HG02759 (cell line): ENCODE results near the gene KCNIP1.

Experiments used
- ATAC-seq: cut with Tn5 transposase; IDR thresholded peaks from one replicate; pipeline ENCODE4 v1.9.1; 2021; ENCODE audit warnings: mild to moderate bottlenecking, moderate library complexity; ENCODE audit not compliant: unreplicated experiment

The KCNIP1 gene

DNA sequence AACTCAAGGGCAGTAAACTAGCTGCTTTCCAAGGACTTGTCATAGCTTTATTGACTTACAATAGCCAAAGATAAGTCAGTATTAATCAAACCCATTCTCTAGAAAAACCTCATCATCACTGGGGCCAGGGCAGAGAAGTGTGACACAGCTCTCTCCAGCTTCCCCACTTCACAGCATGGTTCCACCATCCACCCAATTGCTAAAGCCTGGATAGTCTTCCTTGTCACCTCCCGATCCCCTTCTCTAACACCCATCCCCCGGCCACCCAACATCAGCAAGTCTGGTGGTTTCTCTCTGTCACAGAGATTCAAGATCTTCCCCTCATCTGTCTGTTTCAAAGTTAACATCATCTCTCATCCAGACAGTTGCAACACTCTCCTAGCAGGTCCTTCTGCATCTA is 191.1 kb downstream of the KCNIP1 start:
- no peak for ATAC-seq

DNA sequence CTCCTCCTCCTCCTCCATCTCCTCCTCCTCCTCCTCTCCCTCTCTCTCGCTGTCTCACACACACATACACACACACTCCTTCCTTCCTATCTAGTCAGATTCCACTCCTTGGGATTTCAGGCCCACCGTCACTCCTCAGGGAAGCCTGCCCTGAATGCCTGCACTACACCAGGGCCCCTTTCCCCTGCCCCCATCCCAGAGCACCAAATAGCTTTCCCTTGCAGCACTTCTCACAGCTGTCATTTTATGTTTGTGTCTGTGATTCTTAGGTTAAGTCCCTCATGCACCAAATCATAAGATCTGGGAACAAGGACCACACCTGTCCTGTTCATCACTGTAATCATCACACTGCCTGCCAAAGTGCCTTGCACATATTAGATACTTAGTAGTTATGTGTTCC is 193.2 kb downstream of the KCNIP1 start:
- no peak for ATAC-seq

DNA sequence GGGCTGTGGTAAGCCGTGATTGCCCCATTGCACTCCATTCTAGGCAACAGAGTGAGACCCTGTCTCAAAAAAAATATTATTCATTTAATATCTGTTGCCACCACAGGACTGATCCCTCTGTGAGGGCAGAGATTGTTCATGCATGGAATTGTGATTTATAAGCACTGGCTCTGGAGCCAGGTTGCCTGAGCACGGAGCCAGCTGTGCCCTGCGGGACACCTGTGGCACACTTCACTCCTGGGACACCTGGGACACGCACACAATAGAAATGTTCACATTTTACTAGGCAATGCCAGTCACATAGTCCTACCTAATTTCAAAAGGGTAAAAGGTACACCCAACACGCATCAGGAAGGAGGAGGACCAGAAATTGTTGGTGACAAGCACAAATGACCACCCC is 196.7 kb downstream of the KCNIP1 start:
- ATAC-seq, result no peak

DNA sequence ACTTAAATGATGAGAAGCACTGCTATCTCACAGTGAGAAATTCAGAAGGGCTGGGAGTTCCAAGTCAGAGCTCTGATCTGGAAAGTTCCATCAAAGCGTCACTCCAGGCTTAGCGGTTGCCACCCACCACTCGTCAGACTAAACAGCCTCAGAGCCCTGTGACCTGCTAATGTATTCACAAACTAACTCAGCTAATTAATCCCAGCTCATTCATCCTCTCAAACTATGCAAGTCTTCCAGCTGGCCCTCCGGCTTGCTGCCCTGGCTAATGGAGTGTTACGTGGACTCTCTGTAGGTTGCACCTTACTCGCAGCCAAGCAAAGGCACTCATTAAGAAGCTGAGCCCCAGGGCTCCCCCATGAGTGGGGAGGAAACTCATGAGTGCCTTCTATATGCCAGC is 197.5 kb downstream of the KCNIP1 start:
- no peak for ATAC-seq

DNA sequence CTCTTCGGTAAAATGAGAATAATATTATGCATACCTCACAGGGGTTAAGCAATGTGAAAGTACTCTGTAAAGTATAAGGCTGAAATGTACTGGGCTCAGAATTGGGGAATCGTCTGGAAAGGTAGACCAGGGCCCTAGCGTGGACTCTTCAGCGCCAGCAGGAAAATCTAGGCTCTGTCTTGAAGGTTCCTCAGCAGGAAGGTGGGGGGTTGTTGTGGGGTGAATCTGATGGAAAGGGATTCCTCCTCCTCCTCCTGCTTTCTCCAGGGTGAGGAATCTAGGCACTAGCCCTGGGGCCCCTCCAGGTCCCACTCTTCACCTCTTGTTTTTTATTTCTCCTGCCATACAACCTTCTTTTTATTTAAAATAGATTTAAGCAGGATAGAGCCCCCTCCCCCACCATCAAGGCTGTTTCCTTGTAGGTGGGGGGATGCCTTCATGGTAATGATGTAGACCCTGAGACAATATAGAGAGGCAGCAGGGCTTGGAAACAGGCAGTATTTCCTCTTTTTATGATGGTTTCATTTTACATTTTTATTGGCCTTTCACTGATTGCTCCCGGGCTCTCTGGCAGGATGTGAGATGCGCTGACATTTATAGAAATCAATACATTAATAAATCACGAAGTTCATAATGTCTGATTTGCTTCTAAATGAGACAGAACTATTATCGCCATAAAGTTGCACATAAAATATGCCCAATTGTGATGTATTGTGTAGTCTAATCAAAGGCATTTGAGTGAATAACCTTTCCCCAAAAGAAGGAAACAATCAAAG is 200.8 kb downstream of the KCNIP1 start:
- ATAC-seq, result no peak

DNA sequence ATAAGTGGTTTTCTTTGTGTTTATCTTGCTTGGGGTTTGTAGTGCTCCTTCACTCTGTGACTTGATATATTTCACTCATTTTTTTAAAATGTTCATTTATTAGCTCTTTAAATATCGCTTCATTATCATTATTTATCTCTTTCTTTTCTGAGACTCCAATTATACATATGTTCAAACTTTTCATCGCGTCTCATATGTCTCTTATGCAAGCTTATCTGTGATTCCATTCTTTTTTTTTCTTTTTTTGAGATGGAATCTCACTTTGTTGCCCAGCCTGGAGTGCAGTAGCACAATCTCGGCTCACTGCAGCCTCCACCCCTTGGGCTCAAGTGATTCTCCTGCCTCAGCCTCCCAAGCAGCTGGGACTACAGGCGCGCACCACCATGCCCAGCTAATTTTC is 205.8 kb downstream of the KCNIP1 start:
- ATAC-seq, result no peak

DNA sequence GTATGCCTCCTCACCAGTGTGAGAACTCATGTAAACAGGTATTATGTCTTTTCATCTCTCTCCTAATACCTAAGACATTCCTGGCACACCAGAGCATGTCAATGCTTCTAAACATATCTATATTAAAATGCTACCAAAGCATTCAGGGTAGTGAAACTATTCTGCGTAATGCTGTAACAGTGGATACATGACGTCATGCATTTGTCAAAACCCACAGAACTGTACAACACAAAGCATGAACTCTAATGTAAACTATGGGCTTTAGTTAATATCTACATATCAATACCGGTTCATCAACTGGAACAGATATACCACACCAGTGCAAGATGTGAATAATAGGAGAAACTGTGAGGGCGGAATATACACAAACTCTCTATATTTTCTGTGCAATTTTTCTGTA is 207.5 kb downstream of the KCNIP1 start:
- no peak for ATAC-seq

DNA sequence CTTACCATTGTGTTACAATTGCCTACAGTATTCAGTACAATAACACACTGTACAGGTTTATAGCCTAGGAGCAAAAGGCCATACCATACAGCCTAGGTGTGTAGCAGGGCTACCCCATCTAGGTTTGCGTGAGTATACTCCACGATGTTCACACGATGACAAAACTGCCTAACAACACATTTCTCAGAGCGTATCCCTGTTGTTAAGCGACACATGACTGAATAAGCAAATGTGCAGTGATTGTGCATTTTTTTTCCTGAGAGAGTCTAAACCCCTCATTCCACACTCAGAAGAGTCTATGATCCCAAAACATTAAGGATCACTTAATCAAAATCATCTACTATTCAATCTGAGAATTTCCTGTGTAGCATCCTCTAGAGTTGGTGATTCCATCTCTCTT is 211.3 kb downstream of the KCNIP1 start:
- no peak for ATAC-seq

DNA sequence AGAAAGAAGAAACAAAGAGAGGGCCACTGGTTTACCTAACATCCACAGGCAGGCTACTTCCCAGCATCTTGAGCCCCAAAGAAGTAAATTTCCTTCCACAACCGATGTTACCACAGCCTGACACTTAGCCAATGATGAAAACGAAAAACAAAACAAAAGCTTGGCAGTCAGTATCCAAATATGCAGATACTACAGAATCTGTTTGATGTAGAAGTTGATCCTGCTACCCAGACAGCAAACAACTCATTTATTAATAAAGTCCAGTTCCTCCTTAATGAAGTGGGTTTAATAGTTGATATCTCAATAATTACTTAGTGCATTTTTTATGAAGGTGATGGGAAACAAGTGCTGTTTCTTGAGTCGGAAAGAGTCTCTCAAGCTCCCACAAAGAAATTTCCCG is 212.6 kb downstream of the KCNIP1 start:
- no peak for ATAC-seq

DNA sequence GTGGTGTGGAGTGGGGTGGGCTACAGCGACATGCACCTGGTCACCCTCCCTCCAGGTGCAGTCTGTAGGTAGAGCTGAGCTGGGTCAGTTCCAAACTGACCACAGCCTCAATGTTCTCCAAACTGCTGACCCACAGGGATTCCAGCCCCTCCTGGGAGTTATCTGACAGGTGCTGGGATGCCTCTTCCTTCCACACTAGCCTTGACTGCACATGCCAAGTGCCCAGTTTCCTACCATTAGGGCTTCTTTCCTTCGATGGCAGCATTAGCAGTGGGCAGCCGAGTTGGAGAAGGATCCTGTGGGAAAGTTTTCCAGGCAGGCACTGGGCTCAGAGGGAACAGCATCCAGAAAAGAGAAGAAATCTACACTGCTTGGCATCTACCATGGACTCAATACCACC is 215.7 kb downstream of the KCNIP1 start:
- ATAC-seq, result no peak

DNA sequence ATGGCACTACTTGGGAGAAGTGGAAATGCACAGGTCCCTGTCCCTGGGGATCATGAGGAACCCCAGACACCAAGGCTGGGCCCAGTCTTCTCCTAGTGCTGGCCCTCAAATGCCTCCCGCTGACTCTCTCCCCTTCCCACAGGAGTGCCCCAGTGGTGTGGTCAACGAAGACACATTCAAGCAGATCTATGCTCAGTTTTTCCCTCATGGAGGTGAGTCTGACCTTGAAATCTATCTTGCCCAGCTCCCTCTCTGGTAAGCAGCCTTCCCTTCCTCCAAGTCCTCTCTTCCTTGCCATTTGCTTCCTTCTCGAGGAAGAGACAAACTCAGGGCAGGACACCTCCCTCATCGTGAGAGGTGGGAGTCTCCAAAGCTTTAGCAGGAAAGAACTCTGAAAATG is 216.4 kb downstream of the KCNIP1 start:
- ATAC-seq, result no peak

DNA sequence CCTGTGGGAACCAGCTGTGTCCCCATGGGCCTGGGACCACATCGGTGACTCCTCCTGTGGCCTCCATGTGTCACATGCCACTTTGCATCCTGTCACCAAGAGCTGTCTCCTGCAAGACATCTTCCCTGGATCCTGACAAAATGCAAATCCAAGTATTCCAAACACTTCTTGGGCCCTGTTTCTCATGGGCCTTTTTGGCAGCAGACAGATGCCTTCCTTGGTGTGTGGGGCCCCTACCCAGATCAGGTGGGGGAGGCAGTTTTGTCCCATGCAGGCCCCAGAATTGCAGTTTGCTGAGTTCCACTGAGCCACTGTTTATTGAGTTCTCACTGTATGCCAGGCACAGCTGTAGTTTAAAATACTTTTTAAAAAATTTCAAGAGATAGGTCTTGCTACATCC is 217.2 kb downstream of the KCNIP1 start:
- no peak for ATAC-seq

DNA sequence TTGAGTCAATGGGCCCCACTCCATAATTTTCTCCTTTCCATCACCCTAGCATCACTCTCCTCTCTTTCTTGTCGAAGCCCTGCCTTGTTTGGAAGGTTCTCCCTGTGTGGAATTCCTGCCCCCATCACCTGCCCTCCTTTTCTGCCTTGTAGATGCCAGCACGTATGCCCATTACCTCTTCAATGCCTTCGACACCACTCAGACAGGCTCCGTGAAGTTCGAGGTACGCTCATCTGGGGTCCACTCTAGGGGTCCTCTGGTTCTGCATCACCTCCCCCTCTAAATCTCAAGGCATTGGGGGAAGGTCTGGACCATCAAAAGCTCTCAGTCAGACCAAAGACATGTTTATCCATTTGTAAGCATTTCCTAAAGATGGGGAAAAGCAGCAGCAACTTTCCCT is 217.9 kb downstream of the KCNIP1 start:
- ATAC-seq, result no peak

DNA sequence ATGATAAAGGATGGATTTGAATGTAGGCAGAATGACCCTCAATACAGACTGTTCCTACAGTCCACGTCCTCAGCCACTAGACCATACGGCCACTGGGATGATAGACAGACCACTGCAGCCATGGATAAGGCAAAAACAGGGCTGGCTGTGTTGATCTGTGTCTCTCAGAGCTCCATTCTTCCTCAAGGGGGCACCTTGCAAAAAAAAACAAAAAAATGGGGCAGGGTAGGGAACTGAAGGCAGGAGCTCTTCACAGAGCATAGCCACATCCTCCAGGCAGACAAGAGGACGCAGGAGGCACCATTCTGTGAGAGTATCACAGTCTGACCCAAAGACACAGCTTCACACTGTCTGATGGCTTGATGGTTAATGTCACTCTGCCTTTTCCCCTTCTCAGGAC is 218.5 kb downstream of the KCNIP1 start:
- no peak for ATAC-seq

DNA sequence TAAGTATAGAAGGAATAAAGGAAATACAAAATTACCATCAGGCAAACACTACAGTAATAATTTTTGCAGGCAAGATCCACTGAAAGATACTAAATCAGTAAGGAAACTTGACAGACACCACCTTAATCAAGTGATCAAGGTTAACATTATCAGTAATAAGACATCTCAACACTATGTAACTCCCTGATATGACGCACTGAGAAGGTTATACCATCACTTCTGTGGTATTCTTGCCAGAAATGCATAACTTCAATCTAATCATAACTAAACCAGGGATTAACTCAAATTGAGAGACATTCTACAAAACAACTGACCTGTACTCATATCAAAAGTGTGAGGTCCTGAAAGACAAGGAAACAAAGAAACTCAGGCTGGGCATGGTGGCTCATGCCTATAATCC is 227.2 kb downstream of the KCNIP1 start:
- ATAC-seq, result no peak

DNA sequence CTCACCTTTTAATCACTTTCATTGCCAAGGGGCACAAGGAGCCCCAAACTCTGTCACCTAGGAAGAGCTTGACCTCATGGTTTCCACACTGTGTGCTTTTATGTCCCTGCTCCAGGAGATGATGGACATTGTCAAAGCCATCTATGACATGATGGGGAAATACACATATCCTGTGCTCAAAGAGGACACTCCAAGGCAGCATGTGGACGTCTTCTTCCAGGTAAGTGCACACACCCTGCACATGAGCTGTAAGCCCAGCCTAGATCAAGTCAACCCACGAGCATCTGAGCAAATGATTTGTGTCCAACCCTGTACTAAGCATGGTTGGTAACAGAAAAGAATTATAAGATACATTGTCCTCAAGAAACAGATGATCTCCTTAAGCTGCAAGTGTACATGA is 228.9 kb downstream of the KCNIP1 start:
- ATAC-seq, result no peak

DNA sequence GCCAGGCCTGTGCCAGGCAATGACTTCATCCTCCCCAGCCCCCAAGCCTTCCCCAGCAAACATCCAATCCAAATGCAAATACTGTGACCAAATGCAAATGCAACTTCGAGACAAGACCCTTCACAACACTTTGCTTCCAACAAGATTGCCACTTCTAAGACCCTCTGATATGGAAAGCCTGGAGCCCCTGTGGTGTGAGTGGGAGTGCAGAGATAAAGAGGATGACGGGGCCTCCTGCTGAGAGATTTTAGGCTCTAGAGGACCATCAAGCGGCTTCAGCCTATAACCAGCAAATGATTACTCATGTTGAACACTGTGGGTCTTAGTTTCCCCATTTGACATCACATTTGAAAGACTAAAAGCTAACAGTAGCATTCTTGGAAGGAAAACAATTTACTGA is 233.1 kb downstream of the KCNIP1 start:
- ATAC-seq, result no peak

DNA sequence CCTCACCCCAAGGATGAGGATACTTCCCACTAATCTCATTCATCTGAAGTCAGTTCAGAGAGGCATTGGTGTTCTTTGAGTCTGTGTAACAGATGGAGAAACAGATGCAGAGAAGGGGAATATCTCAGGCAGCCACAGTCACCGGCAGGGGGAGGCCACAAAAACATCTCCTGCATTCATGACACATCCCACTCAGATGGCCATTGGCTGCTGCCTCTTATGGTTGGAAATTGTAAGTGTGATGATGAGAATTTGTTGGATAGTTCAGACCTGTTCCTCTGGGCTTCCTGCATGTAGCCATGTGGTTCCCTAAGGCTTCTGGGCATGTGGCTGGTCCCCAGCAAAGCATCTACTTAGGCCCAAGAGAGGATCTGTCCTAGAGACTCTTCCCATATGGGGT is 233.8 kb downstream of the KCNIP1 start:
- ATAC-seq, result no peak

DNA sequence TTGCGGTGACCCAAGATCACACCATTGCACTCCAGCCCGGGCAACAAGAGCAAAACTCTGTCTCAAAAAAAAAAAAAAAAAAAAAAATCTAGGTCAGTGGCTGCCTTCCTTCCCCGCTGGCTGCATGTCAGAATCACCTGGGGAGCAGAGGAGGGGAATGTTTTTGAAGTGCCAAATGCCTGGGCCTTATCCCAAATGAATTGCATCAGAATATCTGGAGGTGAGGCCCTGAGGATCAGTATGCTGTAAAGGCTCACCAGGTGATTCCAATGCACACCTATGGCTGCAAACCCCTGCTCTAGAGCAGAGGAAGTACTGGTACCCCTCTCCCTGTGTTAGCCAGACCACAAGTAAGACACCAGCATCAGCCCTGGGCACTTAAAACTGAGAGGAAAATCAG is 235.0 kb downstream of the KCNIP1 start:
- no peak for ATAC-seq

DNA sequence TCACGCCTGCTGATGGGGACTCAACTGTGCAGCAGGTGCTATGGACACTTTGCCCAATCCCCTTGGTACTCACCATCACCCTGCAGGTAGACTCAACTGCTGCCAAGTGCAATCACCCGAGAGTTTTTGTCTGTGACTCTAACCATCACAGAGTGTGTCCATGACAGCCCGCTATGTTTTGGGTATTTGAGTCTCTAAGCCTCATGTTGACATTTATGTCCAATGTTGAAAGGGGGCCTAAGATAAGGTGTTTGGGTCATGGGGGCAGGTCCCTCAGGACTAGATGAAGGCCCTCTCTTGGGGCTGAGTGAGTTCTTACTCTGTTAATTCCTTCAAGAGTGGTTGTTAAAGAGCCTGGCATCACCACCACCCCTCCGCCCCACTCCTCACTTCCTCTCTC is 235.6 kb downstream of the KCNIP1 start:
- ATAC-seq, result no peak

DNA sequence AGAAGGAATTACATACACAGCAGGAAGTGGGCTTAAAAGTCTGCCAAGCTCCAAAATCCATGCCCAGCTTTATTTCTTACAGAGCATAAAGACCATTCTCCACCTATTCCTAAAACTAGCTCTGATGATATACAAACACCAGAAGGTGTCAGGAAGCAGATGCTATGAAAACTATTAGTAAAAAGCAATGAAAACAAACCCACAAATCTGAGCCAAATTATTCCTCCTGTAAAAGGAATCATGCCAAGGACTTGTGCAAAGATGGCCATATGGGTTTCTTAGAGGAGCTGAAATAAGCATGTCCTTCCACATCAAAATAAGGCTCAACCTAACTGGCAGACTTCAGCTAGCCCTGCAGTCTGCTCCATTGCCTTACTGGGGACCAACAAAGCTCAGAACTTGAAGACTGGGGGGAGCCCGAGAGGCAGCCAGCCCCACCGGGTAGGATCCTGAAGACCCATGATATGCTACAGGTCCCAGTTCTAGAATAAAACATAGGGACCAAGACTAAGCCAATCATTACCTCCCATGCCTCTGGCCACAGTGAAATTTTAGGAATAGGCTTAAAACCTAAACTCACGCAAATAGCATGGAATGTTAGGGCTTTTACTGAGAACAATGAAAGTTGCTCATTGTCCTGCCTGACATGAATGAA is 236.9 kb downstream of the KCNIP1 start:
- no peak for ATAC-seq

DNA sequence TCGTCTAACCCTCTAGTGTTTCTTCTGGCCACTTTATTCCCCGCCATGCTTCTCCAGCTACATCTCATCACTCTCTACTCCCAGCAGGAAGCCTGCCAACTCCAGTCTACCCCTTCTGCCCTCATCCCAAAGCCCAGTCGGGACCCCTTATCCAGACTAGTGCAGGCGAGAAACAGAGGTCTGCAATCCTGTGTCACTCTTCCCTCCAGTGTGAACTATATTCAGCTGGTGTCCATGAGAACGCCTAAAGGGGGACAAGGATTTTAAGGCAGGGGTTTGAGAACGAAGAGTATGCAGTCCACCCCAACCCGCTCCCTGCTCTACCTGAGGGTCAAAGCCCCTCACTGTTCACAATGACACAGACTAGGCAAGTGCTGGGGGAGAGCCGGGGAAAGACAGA is 238.0 kb downstream of the KCNIP1 start:
- no peak for ATAC-seq

DNA sequence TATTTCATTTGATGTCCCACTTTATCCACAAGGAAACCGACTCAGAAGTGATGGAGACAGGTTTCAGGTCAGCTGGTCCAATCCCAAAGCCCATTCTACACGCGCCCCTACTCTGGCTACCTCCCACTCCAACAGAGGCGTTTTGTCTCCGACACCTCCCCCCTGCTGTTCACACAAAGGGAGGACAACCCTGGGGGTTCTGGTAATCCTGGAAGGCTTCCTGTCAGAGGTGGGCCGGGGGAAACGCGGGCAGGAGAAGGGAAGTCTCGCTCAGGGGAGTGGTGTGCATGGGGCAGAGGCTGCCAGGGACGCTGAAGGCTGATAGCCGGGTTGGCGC is 240.0 kb downstream of the KCNIP1 start:
- no peak for ATAC-seq
